OCI-M2 (cell line): ENCODE data around the gene AIF1.

Source experiments
- DNase-seq: peaks from one replicate; lab custom pipeline; 2025; ENCODE audit not compliant: unreplicated experiment; lab: John Stamatoyannopoulos, UW

Gene AIF1

DNA sequence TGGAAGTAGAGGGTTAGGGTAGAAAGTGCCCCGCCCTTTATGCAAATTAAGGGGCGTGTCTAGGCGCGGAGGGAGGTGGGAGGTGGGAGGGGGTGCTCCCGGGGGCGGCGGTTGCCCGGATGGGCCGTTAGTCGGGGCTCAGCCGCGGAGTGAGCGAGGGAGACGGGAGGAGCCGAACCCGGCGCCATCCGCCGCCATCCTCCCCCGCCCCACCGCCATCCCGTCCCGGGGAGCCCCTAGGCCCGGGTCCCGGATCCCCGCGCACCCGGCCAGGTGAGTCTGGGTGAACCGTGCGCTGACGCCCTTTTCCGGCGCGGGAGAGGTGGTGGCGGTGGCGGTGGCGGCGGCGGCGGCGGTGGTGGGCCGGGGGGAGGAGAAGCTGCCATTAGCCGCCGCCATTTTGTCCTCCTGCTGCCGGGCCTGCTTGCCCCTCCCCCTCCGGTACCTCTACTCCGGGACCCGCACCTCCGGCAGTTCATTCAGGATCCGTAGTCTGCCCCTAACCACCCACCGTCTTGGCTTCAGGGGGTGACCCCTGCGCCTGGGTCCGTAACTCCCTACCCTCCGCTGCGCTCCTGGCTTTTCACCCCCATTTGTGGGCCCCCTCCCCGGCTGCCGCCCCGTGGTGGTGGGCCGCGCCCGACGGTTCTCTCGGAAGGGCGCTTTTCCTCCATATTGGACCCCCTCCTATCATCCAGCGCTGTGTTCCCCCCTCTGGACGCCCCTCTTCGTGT is 5.7 kb downstream of the AIF1 start, which contains the start of gene PRRC2A:
PRRC2A (plus strand) TSS at position 130 of the 734 bp plus-strand sequence. CDS start 2,075 bp downstream, outside the sequence.
- no peak for DNase-seq

GRCh38 chr6:31621320-31621939 is 6.4 kb downstream of the AIF1 start:
- DNase-seq = no peak

- DNase-seq = no peak
Observed at GRCh38 chr6:31621991-31622390, 7.0 kb downstream of the AIF1 start.

DNA sequence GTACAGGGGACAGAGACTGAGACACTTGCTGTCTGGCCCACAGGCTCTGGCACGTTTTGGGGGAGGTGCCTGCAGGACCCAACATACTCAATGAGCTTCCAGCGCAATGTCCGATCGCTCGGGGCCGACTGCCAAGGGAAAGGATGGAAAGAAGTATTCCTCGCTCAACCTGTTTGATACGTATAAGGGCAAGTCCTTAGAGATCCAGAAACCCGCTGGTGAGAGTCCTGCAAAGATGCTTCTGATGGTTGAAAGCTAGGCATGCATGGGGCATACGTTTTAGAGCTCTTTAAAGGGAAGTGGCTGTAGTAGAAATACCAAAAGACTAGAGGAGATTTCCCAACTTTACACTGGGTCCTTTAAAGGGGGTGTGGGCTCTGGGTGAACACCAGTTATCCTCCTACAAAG is 7.7 kb downstream of the AIF1 start:
- DNase-seq = no peak

- no peak for DNase-seq
Observed at GRCh38 chr6:31624070-31624469, 9.0 kb downstream of the AIF1 start.

DNA sequence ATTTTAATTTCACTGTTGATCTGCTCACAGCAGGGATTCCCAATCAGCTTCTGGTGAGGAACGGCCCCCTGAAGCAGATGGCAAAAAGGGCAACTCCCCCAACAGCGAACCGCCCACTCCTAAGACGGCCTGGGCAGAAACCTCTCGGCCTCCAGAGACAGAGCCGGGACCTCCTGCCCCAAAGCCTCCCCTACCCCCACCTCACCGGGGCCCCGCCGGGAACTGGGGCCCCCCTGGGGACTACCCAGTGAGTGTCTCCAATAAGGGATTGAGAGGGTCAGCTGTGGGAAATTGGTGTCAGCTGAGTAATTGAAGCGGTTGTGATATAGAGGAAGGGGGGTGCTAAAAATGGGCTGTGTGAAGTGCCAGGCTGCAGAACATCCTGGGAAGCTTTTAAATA is 11.9 kb downstream of the AIF1 start:
- no peak for DNase-seq

DNA sequence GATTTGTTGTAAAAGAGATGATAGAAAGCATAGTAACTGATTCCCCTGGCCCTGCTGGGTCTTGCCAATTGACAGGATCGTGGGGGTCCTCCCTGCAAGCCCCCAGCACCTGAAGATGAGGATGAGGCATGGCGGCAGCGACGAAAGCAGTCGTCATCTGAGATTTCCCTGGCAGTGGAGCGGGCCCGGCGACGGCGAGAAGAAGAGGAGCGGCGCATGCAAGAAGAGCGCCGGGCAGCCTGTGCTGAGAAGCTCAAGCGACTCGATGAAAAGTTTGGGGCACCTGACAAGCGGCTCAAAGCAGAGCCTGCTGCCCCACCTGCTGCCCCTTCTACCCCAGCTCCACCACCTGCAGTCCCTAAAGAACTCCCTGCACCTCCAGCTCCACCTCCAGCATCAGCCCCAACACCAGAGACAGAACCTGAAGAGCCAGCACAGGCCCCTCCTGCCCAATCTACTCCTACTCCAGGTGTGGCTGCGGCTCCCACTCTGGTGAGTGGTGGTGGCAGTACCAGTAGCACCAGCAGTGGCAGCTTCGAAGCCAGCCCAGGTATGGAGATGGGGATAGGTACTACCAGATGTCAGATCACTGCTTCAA is 12.8 kb downstream of the AIF1 start:
- DNase-seq = no peak

- DNase-seq = no peak
Observed at GRCh38 chr6:31629014-31629413, 14.0 kb downstream of the AIF1 start.

- no peak for DNase-seq
Observed at GRCh38 chr6:31630177-31630934, 15.3 kb downstream of the AIF1 start.

DNA sequence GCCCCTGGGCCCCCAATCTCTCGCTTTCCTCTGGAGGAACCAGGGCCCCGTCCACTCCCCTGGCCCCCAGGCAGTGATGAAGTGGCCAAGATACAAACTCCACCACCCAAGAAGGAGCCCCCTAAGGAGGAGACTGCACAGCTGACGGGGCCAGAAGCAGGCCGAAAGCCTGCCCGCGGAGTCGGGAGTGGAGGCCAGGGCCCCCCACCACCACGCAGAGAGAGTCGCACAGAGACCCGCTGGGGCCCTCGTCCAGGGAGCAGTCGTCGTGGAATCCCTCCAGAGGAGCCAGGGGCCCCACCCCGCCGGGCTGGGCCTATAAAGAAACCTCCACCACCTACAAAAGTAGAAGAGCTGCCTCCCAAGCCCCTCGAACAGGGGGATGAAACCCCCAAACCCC is 16.2 kb downstream of the AIF1 start:
- no peak for DNase-seq

DNA sequence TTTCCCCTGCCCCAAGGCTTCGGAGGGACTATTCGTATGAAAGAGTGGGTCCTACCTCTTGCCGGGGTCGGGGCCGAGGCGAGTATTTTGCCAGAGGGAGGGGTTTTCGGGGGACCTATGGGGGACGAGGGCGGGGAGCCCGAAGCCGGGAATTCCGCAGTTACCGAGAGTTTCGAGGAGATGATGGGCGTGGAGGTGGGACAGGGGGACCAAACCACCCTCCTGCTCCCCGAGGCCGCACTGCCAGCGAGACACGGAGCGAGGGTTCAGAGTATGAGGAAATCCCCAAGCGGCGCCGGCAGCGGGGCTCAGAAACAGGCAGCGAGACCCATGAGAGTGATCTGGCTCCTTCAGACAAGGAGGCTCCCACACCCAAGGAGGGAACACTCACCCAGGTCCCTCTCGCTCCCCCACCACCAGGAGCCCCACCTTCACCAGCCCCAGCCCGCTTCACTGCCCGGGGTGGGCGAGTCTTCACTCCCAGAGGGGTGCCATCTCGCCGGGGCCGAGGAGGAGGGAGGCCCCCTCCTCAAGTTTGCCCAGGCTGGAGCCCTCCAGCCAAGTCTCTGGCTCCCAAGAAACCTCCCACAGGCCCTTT is 16.7 kb downstream of the AIF1 start:
- no peak for DNase-seq

DNA sequence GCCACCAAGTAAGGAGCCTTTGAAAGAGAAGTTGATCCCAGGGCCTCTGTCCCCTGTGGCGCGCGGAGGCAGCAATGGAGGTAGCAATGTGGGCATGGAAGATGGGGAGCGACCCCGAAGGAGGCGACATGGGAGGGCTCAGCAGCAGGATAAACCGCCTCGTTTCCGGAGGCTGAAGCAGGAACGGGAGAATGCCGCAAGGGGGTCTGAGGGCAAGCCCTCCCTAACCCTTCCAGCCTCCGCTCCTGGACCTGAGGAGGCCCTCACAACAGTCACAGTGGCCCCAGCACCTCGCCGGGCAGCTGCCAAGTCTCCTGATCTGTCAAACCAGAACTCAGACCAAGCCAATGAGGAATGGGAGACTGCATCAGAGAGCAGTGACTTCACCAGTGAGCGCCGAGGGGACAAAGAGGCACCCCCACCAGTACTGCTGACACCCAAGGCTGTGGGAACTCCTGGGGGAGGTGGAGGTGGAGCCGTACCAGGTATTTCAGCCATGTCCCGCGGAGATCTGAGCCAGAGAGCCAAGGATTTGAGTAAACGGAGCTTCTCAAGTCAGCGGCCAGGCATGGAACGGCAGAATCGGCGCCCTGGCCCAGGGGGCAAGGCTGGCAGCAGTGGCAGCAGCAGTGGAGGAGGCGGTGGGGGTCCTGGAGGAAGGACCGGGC is 17.4 kb downstream of the AIF1 start:
- no peak for DNase-seq

- no peak for DNase-seq
Observed at GRCh38 chr6:31633447-31633846, 18.4 kb downstream of the AIF1 start.

DNA sequence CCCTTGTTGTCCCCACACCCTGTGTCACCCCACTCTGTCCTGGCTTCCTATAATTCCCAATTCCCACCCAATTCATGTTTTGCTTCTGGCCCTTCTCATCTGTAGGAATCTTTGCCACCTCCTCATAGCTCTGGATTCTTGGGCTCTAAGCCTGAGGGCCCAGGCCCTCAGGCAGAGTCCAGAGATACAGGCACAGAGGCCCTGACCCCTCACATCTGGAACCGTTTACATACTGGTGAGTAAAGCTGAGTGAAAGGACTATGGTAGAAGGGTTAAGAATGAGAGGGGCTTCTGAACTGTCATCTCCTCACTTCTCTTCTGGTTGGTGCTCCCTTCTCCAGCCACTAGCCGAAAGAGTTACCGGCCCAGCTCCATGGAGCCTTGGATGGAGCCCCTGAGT is 19.1 kb downstream of the AIF1 start:
- DNase-seq = no peak

GRCh38 chr6:31634969-31635575 is 20.0 kb downstream of the AIF1 start:
- DNase-seq = no peak

DNA sequence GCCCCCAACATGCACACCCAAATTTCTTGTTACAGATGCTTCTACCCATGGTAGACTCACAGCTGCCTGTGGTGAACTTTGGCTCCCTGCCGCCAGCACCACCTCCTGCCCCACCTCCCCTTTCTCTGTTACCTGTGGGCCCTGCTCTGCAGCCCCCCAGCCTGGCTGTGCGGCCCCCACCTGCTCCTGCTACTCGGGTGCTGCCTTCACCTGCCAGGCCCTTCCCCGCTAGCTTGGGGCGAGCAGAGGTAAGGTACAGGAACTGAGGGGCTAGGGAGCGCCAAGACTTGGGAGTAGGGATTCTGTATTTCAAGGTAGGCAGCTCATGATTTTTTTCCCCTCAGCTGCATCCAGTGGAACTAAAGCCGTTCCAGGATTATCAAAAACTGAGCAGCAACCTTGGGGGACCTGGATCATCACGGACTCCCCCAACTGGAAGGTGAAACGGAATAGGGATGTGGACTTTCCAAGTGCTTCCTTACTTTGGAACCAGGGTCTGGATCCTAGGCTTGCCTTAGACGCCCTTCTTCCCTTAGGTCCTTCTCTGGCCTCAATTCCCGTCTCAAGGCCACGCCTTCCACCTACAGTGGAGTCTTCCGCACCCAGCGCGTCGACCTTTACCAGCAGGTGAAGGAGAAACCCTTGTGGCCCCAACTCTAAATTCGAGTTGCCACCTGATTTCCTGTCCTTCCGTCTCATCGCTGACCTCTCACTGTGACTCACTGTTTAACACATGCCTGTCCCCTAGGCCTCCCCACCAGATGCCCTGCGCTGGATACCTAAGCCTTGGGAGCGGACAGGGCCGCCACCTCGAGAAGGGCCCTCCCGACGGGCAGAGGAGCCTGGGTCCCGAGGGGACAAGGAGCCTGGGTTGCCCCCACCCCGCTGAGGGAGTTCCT is 21.9 kb downstream of the AIF1 start:
- DNase-seq = no peak

DNA sequence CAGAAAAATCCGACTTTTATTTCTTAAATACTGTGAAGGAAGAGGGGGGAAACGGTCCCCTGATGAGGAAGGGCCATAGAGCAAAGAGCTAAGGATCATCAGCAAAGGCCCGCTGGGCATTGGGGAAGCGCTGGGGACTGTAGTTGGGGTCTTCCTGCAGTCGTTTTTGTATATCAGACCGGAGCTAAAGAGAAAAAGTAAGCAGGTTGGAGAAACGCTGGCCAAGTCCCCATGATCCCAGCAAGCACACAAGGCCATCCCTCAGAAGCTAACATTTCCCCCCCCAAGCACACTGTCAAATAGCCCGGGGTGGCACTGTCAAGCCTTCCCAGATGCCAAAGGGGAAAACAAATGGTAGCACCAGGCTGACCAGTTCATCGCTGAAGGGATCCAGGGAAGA is 24.0 kb downstream of the AIF1 start:
- no peak for DNase-seq

DNA sequence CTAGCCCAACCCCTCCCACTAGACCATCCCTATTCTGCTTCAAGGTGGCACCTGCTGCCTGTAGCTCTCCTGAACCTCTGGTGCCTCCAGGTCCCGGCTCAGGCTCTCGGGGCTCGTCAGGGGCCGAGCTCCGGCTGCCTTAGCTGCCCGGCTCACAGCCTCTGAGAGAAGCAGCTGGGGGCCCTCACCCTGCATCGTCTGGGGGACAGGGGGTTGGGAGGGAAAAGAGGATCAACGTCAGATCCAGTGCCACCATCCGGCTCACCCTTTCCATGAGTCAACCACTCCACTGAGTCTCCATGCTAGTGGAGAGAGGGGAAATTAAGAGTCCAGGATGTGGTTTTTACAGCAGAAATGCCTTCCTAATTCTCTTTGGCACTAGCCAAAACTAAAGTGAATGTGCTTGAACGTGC is 24.4 kb downstream of the AIF1 start:
- no peak for DNase-seq

DNA sequence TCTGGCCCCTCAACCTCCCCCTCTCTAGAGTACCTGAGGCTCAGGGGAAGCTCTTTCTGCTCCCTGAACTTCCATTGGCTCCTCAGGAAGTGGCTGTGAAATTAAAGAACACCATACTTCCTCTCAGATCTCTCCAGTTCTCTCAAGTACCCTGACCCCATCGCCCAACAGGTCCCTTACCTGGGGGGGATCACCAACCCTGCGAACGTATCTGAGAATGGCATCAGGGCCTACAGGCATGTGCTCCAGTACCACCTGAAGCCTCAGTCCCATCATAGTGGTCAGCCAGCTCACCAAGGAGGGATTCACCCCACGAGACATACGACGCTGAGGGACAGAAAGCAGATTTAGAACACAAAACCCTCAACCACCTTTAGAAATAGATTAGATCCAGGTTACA is 25.6 kb downstream of the AIF1 start:
- DNase-seq = no peak
